Effector memory CD4-positive, alpha-beta T cell (primary cell): Measurements from ENCODE around the gene LMAN2.

Source experiments
- DNase-seq, 3 donors: peaks; one replicate each; pipeline ENCODE4 v3.0.0-alpha.2; 2020
- H3K27ac ChIP-seq: 2 replicates; pipeline ENCODE4 v1.7.0; 2013; ENCODE audit warnings: mild to moderate bottlenecking, low read length, moderate library complexity; ENCODE audit not compliant: insufficient read depth, poor library complexity, severe bottlenecking
- H3K27me3 ChIP-seq: replicated peaks from 2 replicates; pipeline ENCODE4 v1.7.0; 2013; ENCODE audit warnings: mild to moderate bottlenecking, low read length; ENCODE audit not compliant: insufficient read depth, control insufficient read depth, poor library complexity, severe bottlenecking
- H3K36me3 ChIP-seq: 2 replicates; pipeline ENCODE4 v1.7.0; 2013; ENCODE audit warnings: mild to moderate bottlenecking, low read length, moderate library complexity; ENCODE audit not compliant: control insufficient read depth, insufficient read depth
- H3K4me1 ChIP-seq: 2 replicates; pipeline ENCODE4 v1.7.0; 2013; ENCODE audit warnings: low read length, mild to moderate bottlenecking; ENCODE audit not compliant: control insufficient read depth, insufficient read depth, poor library complexity, severe bottlenecking
- H3K4me3 ChIP-seq: 2 replicates; pipeline ENCODE4 v1.7.0; 2013; ENCODE audit warnings: low read length, low read depth, mild to moderate bottlenecking; ENCODE audit not compliant: insufficient read depth, poor library complexity, severe bottlenecking
- H3K9me3 ChIP-seq: 2 replicates; pipeline ENCODE4 v1.7.0; 2013; ENCODE audit warnings: mild to moderate bottlenecking, low read length, moderate library complexity; ENCODE audit not compliant: control insufficient read depth

Gene LMAN2

GRCh38 chr5:177312649-177313181 lies 38.8 kb downstream of the LMAN2 start:
- Histone ChIP-seq H3K4me3 (peak overlapping the region; percentile 58), H3K27ac (peak overlapping the region; percentile 23), H3K4me1 (peaks cover 33% of the 10 kb centered on the region), H3K36me3 (no peaks in the 10 kb centered on the region), H3K27me3 (no peaks in the 10 kb centered on the region), H3K9me3 (no peaks in the 10 kb centered on the region)
- no peak for DNase-seq

DNA sequence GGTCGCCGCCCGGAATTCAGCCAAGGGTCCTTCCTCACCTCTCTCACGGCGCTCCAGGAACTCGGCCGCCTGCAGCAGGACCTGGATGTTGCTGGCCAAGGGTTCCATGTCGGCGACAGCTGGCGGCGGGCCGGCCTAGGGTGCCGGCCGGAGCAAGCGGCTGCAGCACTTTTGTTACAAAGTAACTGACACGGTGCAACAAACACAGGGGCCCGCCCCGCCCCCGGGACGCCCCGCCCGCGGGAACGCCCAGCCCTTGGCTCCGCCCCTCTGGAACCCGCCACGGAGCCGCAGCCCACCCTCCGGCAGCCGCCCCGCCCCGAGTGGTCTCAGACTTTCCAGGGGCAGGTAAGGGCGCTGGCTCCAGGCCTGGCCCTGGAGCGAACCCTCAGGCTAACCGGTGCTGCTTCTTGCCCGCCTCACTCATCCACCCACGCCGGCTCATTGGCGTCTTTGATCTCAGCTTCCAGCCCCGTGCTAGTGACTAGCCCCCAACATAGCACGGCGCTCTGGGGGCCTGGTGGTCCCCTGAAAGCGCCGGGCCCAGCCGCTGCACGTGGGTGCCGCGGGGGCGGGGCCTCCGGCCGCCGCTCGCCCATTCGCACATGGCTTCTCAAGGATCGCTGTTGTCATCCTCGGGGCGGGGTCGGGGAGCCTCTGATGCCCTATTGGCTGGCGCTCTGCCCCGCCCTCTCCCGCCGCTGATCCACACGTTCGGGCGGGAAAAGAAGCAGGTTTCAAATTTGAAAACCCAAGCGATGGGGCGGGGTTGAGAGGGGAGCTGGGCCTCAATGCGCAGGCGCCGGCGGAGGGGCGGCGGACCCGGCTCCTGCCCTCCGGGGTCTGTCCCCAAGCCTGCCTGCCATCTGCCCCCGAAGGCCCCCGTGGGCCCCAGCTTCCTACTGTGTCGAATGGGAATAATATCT lies 39.5 kb downstream of the LMAN2 start, which contains the start of gene MXD3:
TSS of gene MXD3 (minus strand) at position 176 of the 926 bp plus-strand sequence. CDS start at position 108, 68 bp downstream.
- Histone ChIP-seq H3K27ac (peak within 1 kb of the TSS; percentile 23), H3K36me3 (peaks cover 3% of the 10 kb centered on the region), H3K9me3 (no peaks in the 10 kb centered on the region), H3K27me3 (no peaks in the 10 kb centered on the region), H3K4me3 (peak within 1 kb of the TSS; percentile 58), H3K4me1 (peaks cover 38% of the 10 kb centered on the region)
- peak; percentile 89 to 93 (median 89) for DNase-seq

DNA sequence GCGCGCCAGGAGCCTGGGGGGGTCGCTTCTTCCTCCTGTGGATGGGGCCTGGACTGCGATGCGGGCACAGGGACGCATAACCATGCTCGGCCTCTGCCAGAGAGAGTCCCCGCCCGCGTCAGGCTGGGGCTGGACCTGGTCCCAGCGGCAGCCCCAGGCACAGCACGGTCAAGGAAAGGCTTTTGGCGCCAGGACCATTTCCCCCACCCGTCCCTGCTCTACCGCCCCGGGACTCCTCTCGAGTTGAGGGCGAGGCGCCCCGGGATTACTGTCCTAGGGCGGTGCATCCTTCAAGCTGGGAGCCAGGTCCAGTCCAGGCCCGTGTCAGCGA lies 40.1 kb downstream of the LMAN2 start:
- peaks cover 38% of the 10 kb centered on the region for H3K4me1 ChIP-seq
- H3K27me3 ChIP-seq, result no peaks in the 10 kb centered on the region
- peak overlapping the region; percentile 58 for H3K4me3 ChIP-seq
- no peak for DNase-seq
- H3K9me3 ChIP-seq, result no peaks in the 10 kb centered on the region
- H3K27ac ChIP-seq, result no peak overlapping the region
- peaks cover 8% of the 10 kb centered on the region for H3K36me3 ChIP-seq

- Histone ChIP-seq H3K9me3 (no peaks in the 10 kb centered on the region), H3K4me3 (peak overlapping the region; percentile 58), H3K27me3 (no peaks in the 10 kb centered on the region), H3K36me3 (peaks cover 13% of the 10 kb centered on the region), H3K27ac (no peak overlapping the region), H3K4me1 (peaks cover 38% of the 10 kb centered on the region)
- no peak for DNase-seq
Observed at GRCh38 chr5:177310757-177311391, 40.6 kb downstream of the LMAN2 start.

DNA sequence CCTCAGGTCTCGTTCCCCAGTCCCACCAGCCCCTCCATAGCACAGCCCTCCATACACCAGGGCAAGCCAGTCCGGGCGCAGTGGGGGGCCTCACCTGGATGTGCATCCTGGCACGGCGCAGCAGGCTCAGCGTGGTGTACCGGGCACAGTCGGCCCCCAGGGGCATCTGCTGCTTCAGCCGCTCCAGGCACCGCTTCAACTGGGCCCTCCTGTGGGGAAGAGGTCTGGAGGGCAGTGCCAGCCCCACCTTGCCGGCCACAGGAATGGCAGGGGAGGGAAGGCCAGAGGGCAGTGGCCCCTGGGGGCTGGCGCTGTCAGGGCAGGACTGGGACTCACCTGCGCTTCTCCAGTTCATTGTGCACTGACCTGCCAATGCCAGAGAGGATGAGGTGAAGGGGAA lies 41.1 kb downstream of the LMAN2 start:
- no peak overlapping the region for H3K4me3 ChIP-seq
- no peak for DNase-seq
- peaks cover 42% of the 10 kb centered on the region for H3K4me1 ChIP-seq
- H3K27me3 ChIP-seq, result no peaks in the 10 kb centered on the region
- H3K36me3 ChIP-seq, result peaks cover 15% of the 10 kb centered on the region
- no peak overlapping the region for H3K27ac ChIP-seq
- no peaks in the 10 kb centered on the region for H3K9me3 ChIP-seq

DNA sequence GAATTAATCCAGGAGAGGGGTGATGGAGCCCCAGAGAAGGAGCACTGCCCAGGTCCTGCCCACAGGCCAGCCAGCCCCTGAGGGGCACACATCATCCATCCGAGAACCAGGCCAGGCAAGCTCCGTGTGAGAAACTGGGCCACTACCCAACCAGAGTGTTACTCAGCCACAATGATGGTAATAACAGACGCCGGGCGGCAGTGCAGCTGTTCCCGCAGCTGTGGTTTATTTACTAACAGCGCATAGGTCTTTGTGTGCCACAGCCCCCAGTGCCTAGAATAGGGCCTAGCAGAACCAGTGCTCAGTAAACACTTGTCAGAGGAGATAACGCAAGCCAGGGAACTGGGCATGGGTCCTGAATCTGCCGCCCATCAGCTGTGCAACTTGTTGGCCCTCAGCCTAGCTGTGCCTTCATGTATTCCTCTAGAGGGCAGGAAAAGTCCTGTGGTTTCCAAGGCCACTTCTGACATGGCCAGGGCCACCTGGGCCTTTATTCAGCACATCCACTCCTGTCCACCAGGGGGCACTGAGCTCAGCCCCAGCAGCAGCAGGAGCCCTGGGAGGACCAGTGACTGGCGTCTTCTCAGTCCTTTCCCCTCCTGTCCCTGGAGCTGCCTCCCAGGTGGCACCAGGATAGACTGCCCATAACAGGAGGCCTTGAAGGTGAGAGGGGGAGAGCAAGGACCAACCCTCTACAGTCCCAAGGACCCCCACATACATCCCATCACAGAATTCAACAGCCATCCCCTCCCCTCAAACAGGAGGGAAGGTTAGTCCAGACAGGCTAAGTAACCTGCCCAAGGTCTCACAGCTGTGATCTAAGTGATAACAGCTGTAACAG lies 41.9 kb downstream of the LMAN2 start:
- no peak overlapping the region for H3K4me3 ChIP-seq
- H3K9me3 ChIP-seq, result no peaks in the 10 kb centered on the region
- no peak overlapping the region for H3K27ac ChIP-seq
- peaks cover 49% of the 10 kb centered on the region for H3K4me1 ChIP-seq
- H3K27me3 ChIP-seq, result no peaks in the 10 kb centered on the region
- H3K36me3 ChIP-seq, result peaks cover 15% of the 10 kb centered on the region
- DNase-seq, result peak; percentile 43 to 64 (median 54)

DNA sequence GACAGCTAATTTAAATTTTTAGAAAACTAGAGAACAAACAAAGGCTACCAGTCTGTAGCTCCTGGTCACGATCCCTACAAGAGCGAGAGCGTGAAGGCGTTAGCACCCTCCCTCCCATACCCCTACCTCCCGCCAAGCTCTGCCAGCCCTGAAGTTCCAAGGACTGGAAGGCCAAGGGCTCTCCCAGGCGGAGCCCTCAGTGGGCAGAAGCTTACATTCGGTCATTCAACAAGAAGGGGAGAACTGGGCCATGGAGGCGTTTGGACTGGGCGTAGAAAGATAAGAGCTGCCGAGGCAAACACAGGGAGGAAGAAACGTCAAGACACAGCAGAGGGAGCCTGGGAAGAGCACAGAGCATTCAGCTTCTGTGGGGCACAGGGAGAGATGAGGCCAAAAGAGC lies 42.7 kb downstream of the LMAN2 start:
- H3K27ac ChIP-seq, result no peak overlapping the region
- peaks cover 54% of the 10 kb centered on the region for H3K4me1 ChIP-seq
- peaks cover 15% of the 10 kb centered on the region for H3K36me3 ChIP-seq
- DNase-seq, result no peak
- no peaks in the 10 kb centered on the region for H3K9me3 ChIP-seq
- H3K4me3 ChIP-seq, result no peak overlapping the region
- H3K27me3 ChIP-seq, result no peaks in the 10 kb centered on the region

GRCh38 chr5:177307544-177308363 lies 43.7 kb downstream of the LMAN2 start:
- Histone ChIP-seq H3K27me3 (no peaks in the 10 kb centered on the region), H3K4me3 (no peak overlapping the region), H3K27ac (no peak overlapping the region)

More at GRCh38 chr5:177307544-177308363, 43.7 kb downstream of the LMAN2 start:
- H3K4me1 ChIP-seq, result peaks cover 52% of the 10 kb centered on the region
- no peaks in the 10 kb centered on the region for H3K9me3 ChIP-seq
- DNase-seq, result no peak
- peaks cover 15% of the 10 kb centered on the region for H3K36me3 ChIP-seq
